DMS53 (cell line): ENCODE measurements around the gene CFAP210.
"Not testable (repeated sequence)": the region's sequence is repeated elsewhere in the genome, so short reads cannot be mapped to it uniquely, and the experiment has no call there.

Experiments used
- DNase-seq: peaks from one replicate; lab custom pipeline; 2025; lab: John Stamatoyannopoulos, UW

CFAP210 gene

GRCh38 chr2:169712791-169713227, 18.6 kb upstream of the CFAP210 start:
- no peak for DNase-seq

DNA sequence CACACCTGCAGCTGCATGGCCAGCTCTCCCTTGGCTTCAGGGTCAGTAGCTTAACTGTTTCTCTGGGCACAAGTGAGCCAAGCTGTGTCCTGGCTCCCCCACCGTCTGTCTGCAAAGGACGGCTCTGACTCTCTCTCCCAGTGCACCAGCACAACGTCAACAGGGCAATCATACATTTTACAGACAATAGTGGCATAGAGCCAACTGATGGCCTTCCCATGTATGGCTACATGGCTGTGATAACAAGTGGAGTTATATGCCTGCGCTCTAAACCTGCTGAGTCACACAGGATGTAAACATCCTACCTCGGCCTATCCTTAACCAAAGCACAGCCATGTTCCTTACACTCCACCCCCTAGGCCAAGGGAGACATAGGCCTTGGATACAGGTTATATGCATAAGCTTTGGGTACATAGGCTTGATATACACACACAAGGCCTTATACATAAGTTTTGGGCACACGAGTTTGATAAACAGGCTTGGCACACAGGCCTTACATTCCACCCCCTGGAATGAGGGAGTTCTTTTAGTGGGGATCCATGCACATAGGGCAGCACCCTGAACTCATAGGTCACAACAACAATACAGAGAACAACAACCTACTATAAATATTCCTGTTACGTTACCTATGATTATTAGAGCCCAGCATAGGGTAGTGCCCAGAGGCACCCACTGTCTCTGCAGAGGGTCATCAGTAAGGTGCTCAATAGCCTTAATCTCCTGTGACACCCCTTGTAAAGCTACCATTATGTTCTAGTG, 17.7 kb upstream of the CFAP210 start:
- peak; percentile 75 for DNase-seq

GRCh38 chr2:169709981-169710380, 15.8 kb upstream of the CFAP210 start:
- no peak for DNase-seq

GRCh38 chr2:169709331-169709730, 15.1 kb upstream of the CFAP210 start:
- no peak for DNase-seq

GRCh38 chr2:169707626-169708025, 13.4 kb upstream of the CFAP210 start:
- no peak for DNase-seq

- no peak for DNase-seq
These were observed 11.7 kb upstream of the CFAP210 start for GRCh38 chr2:169705927-169706326.

- DNase-seq = no peak
These were observed 10.0 kb upstream of the CFAP210 start for GRCh38 chr2:169704160-169704708.

- DNase-seq = no peak
These were observed 8.8 kb upstream of the CFAP210 start for GRCh38 chr2:169702996-169703395.

- DNase-seq = not testable (repeated sequence)
These were observed 5.0 kb upstream of the CFAP210 start for GRCh38 chr2:169699173-169699572.

- DNase-seq = no peak
These were observed 2.2 kb upstream of the CFAP210 start for GRCh38 chr2:169696381-169696780.

- DNase-seq = peak; percentile 52
These were observed 672 bp upstream of the CFAP210 start for GRCh38 chr2:169694894-169695260.

- DNase-seq = peak; percentile 69
These were observed 845 bp downstream of the CFAP210 start for GRCh38 chr2:169693360-169693759.

GRCh38 chr2:169692718-169693117, 1.5 kb downstream of the CFAP210 start:
- DNase-seq = no peak

DNA sequence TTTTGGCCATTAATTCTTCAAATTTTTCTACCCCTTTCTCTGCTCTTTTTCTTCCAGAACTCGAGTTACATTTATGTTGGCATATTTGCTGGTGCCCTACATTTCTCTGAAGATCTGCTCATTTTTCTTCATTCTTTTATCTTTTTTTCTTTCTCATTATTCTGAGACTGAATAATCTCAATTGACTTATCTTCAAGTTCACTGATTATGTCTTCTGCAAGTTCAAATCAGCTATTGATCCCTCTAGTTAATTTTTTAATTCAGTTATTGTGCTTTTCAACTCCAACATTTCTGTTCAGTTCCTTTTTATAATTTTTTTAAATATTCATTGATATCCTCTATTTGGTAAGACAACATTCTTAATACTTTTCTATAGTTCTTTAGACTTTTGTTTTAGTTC, 3.2 kb downstream of the CFAP210 start:
- DNase-seq = no peak

GRCh38 chr2:169687943-169688342, 6.3 kb downstream of the CFAP210 start:
- not testable (repeated sequence) for DNase-seq

GRCh38 chr2:169686825-169687224, 7.4 kb downstream of the CFAP210 start:
- not testable (repeated sequence) for DNase-seq

- DNase-seq = not testable (repeated sequence)
These were observed 9.5 kb downstream of the CFAP210 start for GRCh38 chr2:169684712-169685111.

GRCh38 chr2:169684135-169684565, 10.1 kb downstream of the CFAP210 start:
- DNase-seq = no peak

DNA sequence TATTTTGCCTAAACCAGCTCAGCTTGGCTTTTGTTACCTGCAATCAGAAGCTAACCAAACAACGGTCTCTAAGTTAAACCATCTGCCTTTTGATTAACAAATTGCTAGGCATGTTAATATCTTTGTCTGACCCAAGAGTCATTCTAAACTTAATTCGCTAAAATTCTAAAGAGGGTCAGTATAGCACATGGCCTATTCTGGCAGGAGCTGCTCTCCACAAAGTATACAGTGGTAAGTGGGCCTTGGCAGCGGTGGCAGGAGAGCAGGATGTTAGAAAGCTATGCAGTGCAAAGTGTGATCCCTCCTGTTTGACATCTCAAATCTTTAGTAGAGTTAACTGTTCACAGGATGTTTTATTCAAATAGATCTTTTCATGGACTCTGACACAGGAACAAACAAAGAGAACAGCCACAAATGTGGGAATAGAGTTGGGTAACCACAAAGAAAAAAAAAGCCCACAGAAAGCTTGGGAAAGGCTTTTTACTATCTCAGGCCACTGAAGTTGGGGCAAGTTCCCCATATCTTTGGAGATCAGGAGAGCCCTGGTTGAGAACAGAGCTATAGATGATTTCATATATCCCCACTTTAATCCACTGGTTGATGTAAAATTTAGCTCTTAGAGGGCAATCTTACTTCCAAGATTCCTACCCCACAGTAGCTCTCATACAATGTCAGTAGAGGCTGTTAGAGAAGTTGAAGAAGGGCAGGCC, 10.6 kb downstream of the CFAP210 start:
- DNase-seq = peak; percentile 21

DNA sequence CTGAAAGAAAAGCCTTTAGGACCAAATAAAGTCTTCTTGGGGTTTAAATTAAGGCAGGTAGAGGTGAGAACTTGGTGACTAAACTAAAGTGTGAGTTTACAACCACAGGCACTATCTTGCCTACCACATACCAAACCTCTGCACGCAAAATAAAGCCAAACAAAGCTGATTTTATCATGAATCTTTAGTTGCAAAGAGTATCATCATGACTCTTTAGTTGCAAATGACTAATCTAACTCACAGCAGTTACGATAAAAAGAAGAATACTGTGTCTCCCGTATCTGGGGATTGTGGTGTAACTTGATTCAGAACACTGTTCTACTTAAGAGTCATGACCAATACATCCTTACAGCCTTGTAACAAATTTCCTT, 11.2 kb downstream of the CFAP210 start:
- DNase-seq = no peak

DNA sequence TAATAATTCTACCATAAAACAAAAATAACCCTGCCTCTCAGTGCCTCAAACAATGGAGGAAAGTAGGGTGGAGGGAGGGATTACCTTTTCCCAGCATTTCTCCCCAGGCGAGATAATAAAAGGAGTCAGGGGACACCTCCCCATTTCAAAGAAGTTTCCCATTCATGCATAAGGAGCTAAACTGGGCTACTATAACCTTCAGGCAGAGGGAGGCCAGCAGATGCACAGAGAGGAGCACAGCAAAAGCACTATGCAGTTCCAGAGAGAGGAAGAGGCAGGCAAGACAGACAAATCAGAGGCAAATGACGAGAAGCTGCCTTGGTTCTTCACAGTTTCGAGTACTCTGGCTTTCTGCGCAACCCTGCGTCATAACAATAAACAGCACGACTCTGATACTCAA, 17.4 kb downstream of the CFAP210 start:
- DNase-seq = no peak

- DNase-seq = no peak
These were observed 17.8 kb downstream of the CFAP210 start for GRCh38 chr2:169676357-169676756.

GRCh38 chr2:169673921-169674320, 20.3 kb downstream of the CFAP210 start:
- no peak for DNase-seq
